IMR-90 (cell line): Measurements from ENCODE around the gene SEC14L1. TPM values are rescaled to one million over a fixed set of nuclear protein-coding genes. Genes with fewer than 3 reads are reported as not detected.

Experiments
- ATAC-seq: fragments of 200-7000 bp; cut with Tn5 transposase; 2 replicates; pipeline ENCODE4 v1.9.1; 2020; ENCODE audit warnings: low read depth, mild to moderate bottlenecking, moderate library complexity
- BruUV-seq: library from RNA; stranded (reverse); fragments of 400-500 nt; replicated peaks from 2 replicates; lab custom pipeline; 2021; lab: Mats Ljungman, UMichigan
- CTCF ChIA-PET: fragments of 300-600 bp; formaldehyde crosslinking; extraction: SDS; loops from one replicate; lab custom pipeline; 2021; ENCODE audit warnings: antibody characterized with exemption; lab: Yijun Ruan, JAX
- POLR2A ChIA-PET: fragments of 300-600 bp; sonication (Branson Sonifier 250); formaldehyde crosslinking; loops from one replicate; lab custom pipeline; 2022; ENCODE audit warnings: antibody characterized with exemption; ENCODE audit not compliant: unreplicated experiment; lab: Charles Lee
- DNase-seq: peaks from one replicate; pipeline ENCODE4 v3.0.0; 2013
- H2AFZ ChIP-seq: replicated peaks from 2 replicates; pipeline ENCODE3; 2013; ENCODE audit warnings: low read length, mild to moderate bottlenecking; ENCODE audit not compliant: poor library complexity
- H2AK5ac ChIP-seq: 2 replicates; pipeline ENCODE4 v1.6.1; 2013; ENCODE audit warnings: low read depth, low read length, inconsistent platforms
- H2AK9ac ChIP-seq: replicated peaks from 2 replicates; pipeline ENCODE3; 2013; ENCODE audit warnings: mild to moderate bottlenecking, low read depth, low read length, moderate library complexity; ENCODE audit not compliant: poor library complexity
- H2BK120ac ChIP-seq: 2 replicates; pipeline ENCODE4 v1.6.1; 2013; ENCODE audit warnings: low read depth, low read length, inconsistent platforms
- H2BK15ac ChIP-seq: 3 replicates; pipeline ENCODE4 v1.6.1; 2013; ENCODE audit warnings: low read depth, low read length, inconsistent platforms
- H2BK20ac ChIP-seq: 2 replicates; pipeline ENCODE4 v1.6.1; 2013; ENCODE audit warnings: low read depth, mild to moderate bottlenecking, inconsistent platforms, low read length, moderate library complexity
- H2BK5ac ChIP-seq: 2 replicates; pipeline ENCODE4 v1.6.1; 2013; ENCODE audit warnings: mild to moderate bottlenecking, low read depth, low read length, inconsistent platforms; ENCODE audit not compliant: poor library complexity, severe bottlenecking
- H3K14ac ChIP-seq: replicated peaks from 2 replicates; pipeline ENCODE4 v1.6.1; 2013; ENCODE audit warnings: low read depth, low read length, inconsistent platforms
- H3K18ac ChIP-seq: 2 replicates; pipeline ENCODE4 v1.6.1; 2013; ENCODE audit warnings: low read depth, low read length, control low read depth
- H3K23ac ChIP-seq: 2 replicates; pipeline ENCODE4 v1.6.1; 2013; ENCODE audit warnings: low read depth, low read length, inconsistent platforms
- H3K27ac ChIP-seq: 2 replicates; pipeline ENCODE4 v1.5.1; 2013; ENCODE audit warnings: mild to moderate bottlenecking, control low read depth, low read length; ENCODE audit not compliant: insufficient read depth
- H3K27me3 ChIP-seq: 2 replicates; pipeline ENCODE4 v1.6.1; 2013; ENCODE audit warnings: low read length; ENCODE audit not compliant: control insufficient read depth, insufficient read depth
- H3K36me3 ChIP-seq: 2 replicates; pipeline ENCODE4 v1.6.1; 2013; ENCODE audit warnings: low read length, mixed read lengths; ENCODE audit not compliant: control insufficient read depth, insufficient read depth
- H3K4ac ChIP-seq: 2 replicates; pipeline ENCODE4 v1.6.1; 2013; ENCODE audit warnings: low read depth, low read length, inconsistent platforms
- H3K4me1 ChIP-seq: 2 replicates; pipeline ENCODE4 v1.6.1; 2013; ENCODE audit warnings: low read length, mixed read lengths; ENCODE audit not compliant: control insufficient read depth, insufficient read depth
- H3K4me2 ChIP-seq: 2 replicates; pipeline ENCODE4 v1.6.1; 2013; ENCODE audit warnings: low read depth, mild to moderate bottlenecking, control low read depth, low read length, moderate library complexity
- H3K4me3 ChIP-seq: 2 replicates; pipeline ENCODE4 v1.5.1; 2013; ENCODE audit warnings: low read depth, mild to moderate bottlenecking, control low read depth, low read length, moderate library complexity; ENCODE audit not compliant: insufficient read depth
- H3K56ac ChIP-seq: 2 replicates; pipeline ENCODE4 v1.6.1; 2013; ENCODE audit warnings: low read length, inconsistent platforms; ENCODE audit not compliant: insufficient read depth; ENCODE audit errors: extremely low read depth
- H3K79me1 ChIP-seq, 2 experiments: 2 replicates each; pipeline ENCODE4 v1.6.1; 2013; ENCODE audit warnings: low read length in 2 of 2, inconsistent platforms in 1 of 2, low read depth in 1 of 2
- H3K9ac ChIP-seq: 2 replicates; pipeline ENCODE4 v1.6.1; 2013; ENCODE audit warnings: low read depth, low read length, control low read depth
- H3K9me1 ChIP-seq: 2 replicates; pipeline ENCODE4 v1.6.1; 2013; ENCODE audit warnings: low read length, inconsistent platforms; ENCODE audit not compliant: insufficient read depth
- H3K9me3 ChIP-seq: 2 replicates; pipeline ENCODE4 v1.6.1; 2013; ENCODE audit warnings: low read length; ENCODE audit not compliant: control insufficient read depth, insufficient read depth
- H4K20me1 ChIP-seq: 2 replicates; pipeline ENCODE4 v1.6.1; 2013; ENCODE audit warnings: low read length, inconsistent platforms; ENCODE audit not compliant: insufficient read depth
- H4K5ac ChIP-seq: 2 replicates; pipeline ENCODE4 v1.6.1; 2013; ENCODE audit warnings: mild to moderate bottlenecking, low read depth, low read length, control low read depth
- H4K8ac ChIP-seq, 2 experiments: 2 replicates each; pipeline ENCODE4 v1.6.1; 2013; ENCODE audit warnings: low read depth in 2 of 2, low read length in 2 of 2, control low read depth in 1 of 2, inconsistent platforms in 1 of 2
- H4K91ac ChIP-seq: 2 replicates; pipeline ENCODE4 v1.6.1; 2013; ENCODE audit warnings: low read depth, low read length, inconsistent platforms; ENCODE audit not compliant: insufficient read depth
- CEBPB ChIP-seq: IDR thresholded peaks from 2 replicates; pipeline ENCODE4 v1.6.1; 2012; ENCODE audit warnings: low read depth, low read length, improper control_type of control experiment
- CTCF ChIP-seq: conservative IDR thresholded peaks from 2 replicates; pipeline ENCODE4 v1.5.1; 2012; ENCODE audit warnings: mild to moderate bottlenecking, low read depth, low read length, improper control_type of control experiment
- FOS ChIP-seq: fragments of 150-350 bp; IDR thresholded peaks from 2 replicates; pipeline ENCODE4 v1.6.1; 2016; ENCODE audit warnings: low read depth, low read length
- MXI1 ChIP-seq: IDR thresholded peaks from 2 replicates; pipeline ENCODE4 v1.6.1; 2012; ENCODE audit warnings: low read depth, mild to moderate bottlenecking, low read length, moderate library complexity, borderline replicate concordance
- WGBS, 2 experiments: methylation state at CpG; one replicate each; pipeline versions ENCODE4 v1.1.5 to v1.1.7; 2013; ENCODE audit warnings: missing lambda C conversion rate in 2 of 2; ENCODE audit not compliant: insufficient read length in 1 of 2; ENCODE audit errors: extremely low coverage in 2 of 2; 5-methylcytosine and 5-hydroxymethylcytosine counted together
- dilution Hi-C: fragments of 300-500 bp; cut with HindIII; formaldehyde crosslinking; loops from one replicate; pipeline ENCODE4 v1.14.3; 2018; ENCODE audit warnings: low sequenced_read_pairs; ENCODE audit not compliant: unreplicated experiment
- in situ Hi-C: fragments of 300-500 bp; cut with MboI; formaldehyde crosslinking; loops from 3 replicates; pipeline ENCODE4 v1.14.3; 2019; ENCODE audit warnings: low sequenced_read_pairs, inconsistent platforms, mixed read lengths
- intact Hi-C: fragments of 100-400 bp; cut with micrococcal nuclease; formaldehyde crosslinking; loops from 2 replicates; pipeline ENCODE4 v1.10.0; 2022
- polyA plus RNA-seq, 3 experiments: library from polyadenylated mRNA; depleted of rRNA; stranded (reverse); fragments of >200 nt; gene quantifications; 2 replicates each; pipeline ENCODE4 v1.2.3, GENCODE V29; 2012; ENCODE audit warnings: low replicate concordance in 1 of 3
- total RNA-seq: library from RNA; depleted of rRNA; stranded (reverse); fragments of >200 nt; gene quantifications from 2 replicates; pipeline ENCODE4 v1.2.3, GENCODE V29; 2012
- TF ChIP-seq, protein P1 (sequence below): fragments of 150-350 bp; IDR thresholded peaks from 2 replicates; pipeline ENCODE4 v1.6.1; 2017; ENCODE audit warnings: mild to moderate bottlenecking, antibody characterized with exemption, low read length, low read depth

The SEC14L1 gene
- total and polyA plus RNA-seq, 2 of the 4 experiments (the other 2 are of a cell fraction), result 24.9 to 35.8 TPM

DNA sequence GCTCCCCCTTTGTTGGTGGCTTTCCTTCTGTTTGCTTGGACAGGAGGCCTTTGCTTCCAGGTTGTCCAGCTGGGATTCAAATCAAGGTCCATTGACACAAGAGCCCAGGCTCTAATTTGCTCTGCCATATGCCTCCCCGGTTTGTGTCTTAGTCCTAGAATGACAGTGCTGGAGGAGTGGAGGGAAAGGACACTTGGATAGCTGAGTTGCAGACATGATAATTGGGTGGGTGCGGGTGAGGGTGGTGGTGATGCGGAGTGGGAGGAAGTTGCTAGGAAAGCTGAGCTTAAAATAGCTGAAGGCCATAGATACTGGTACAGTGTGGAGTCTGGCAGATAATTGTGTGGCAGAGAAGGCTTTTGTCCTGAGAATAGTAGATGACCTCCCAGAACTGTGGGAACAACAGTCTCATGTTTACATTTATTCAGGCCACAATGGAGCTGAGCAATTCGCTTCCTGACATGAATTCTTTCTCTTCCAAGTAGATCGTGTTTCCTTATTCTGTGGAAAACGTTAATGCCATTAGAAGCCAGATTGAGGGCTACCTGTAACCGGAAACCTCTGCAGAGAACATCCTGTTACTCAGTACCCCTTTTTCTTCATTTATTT, 23.8 kb downstream of the SEC14L1 start:
- H3K9me1 ChIP-seq, result peaks cover 10% of the 10 kb centered on the region
- H3K23ac ChIP-seq, result no peak overlapping the region
- no peak overlapping the region for H4K5ac ChIP-seq
- peaks cover 9% of the 10 kb centered on the region for H3K9me3 ChIP-seq
- peaks cover 39 to 91% of the 10 kb centered on the region in 2 experiments for H3K79me1 ChIP-seq
- dilution Hi-C loops, result no loop called here
- no peak overlapping the region for H2BK20ac ChIP-seq
- ChIA-PET CTCF (no interaction called here), POLR2A (no interaction called here)
- DNase-seq (peak; percentile 53), ATAC-seq (peak; percentile 55)
- peaks cover 3% of the 10 kb centered on the region for H3K36me3 ChIP-seq
- in situ Hi-C loops, result no loop called here
- peak overlapping the region; percentile 67 for H3K18ac ChIP-seq
- no peak overlapping the region for H3K56ac ChIP-seq
- peak overlapping the region; percentile 10 for H2BK5ac ChIP-seq
- H3K14ac ChIP-seq, result 0 out of 2 replicates have a peak overlapping the region, but pooled peaks have one; percentile 10
- no peak overlapping the region for H4K91ac ChIP-seq
- peak overlapping the region; percentile 55 for H3K4ac ChIP-seq
- peak overlapping the region; percentile 56; the same call in 1 of the 2 replicates for H3K4me2 ChIP-seq
- H2AK9ac ChIP-seq, result peak overlapping the region; percentile 44
- peak overlapping the region; percentile 25; the same call in 1 of the 2 replicates for H3K27ac ChIP-seq
- H4K20me1 ChIP-seq, result peaks cover 75% of the 10 kb centered on the region
- no peak overlapping the region for H3K4me3 ChIP-seq
- H3K4me1 ChIP-seq, result peaks cover 17% of the 10 kb centered on the region
- H3K27me3 ChIP-seq, result no peaks in the 10 kb centered on the region
- H2BK15ac ChIP-seq, result no peak overlapping the region
- peak overlapping the region; percentile 7 for H2BK120ac ChIP-seq
- BruUV-seq, result no TSS peak
- no peak overlapping the region for H3K9ac ChIP-seq
- intact Hi-C loops, result no loop called here
- TF ChIP-seq, protein P1, sequence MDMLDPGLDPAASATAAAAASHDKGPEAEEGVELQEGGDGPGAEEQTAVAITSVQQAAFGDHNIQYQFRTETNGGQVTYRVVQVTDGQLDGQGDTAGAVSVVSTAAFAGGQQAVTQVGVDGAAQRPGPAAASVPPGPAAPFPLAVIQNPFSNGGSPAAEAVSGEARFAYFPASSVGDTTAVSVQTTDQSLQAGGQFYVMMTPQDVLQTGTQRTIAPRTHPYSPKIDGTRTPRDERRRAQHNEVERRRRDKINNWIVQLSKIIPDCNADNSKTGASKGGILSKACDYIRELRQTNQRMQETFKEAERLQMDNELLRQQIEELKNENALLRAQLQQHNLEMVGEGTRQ, result no peak
- TF ChIP-seq CEBPB (no peak), FOS (no peak), MXI1 (no peak), CTCF (no peak)
- no peak overlapping the region for H2AFZ ChIP-seq
- 100% methylated on average over 1 of the region's 7 CpGs; no CpG with 5 or more reads in 1 of the 2 experiments for WGBS, 2 experiments
- no peak overlapping the region for H4K8ac ChIP-seq
- peak overlapping the region; percentile 41; the same call in 1 of the 2 replicates for H2AK5ac ChIP-seq
